ENCODE results near the gene SOCS7. TPM values are rescaled to one million over a fixed set of nuclear protein-coding genes. Genes with fewer than 3 reads are reported as not detected.
A peak's percentile ranks its signal among the peaks of the same experiment; 100 is the strongest.

Gene SOCS7
- total RNA-seq, 1 donor from 2014 or later, result 33.3 TPM

DNA sequence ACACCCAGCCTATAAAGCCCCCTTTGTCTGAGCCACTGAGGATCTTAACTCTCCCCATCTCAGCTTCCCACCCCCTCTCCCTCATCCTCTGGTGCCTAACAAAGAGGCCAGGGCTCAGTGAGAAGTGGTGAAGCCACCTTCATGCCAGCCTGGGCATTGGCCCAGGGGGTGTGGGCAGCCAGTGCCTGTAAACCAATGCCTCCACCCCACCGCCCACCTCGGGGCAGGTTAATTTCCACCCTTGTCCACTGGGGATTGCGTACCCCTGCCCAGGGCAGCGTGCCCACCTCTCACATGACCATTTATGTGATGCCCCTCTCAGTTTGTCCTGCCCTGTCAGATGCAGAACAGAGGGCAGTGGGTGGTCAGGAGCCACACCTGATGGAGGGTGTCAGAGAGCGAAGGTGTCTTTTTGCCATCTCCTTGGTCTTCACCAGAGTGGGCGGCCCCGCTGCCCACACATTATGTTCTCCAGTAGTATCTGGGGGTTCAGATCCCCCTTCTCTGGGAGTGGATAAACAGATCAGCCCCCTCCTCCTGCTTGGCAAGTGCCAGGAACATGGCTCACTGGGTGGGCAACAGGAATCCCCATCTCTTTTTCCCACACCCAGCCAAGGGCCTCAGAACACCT lies 66.5 kb downstream of the SOCS7 start:
- H3K9me3 Mint-ChIP-seq (ENCODE audit: unreplicated experiment), result peaks cover 1% of the 10 kb centered on the region
- DNase-seq, result no peak
- peaks cover 13% of the 10 kb centered on the region for H3K27me3 Mint-ChIP-seq (ENCODE audit: unreplicated experiment)
- TF ChIP-seq, protein P1, sequence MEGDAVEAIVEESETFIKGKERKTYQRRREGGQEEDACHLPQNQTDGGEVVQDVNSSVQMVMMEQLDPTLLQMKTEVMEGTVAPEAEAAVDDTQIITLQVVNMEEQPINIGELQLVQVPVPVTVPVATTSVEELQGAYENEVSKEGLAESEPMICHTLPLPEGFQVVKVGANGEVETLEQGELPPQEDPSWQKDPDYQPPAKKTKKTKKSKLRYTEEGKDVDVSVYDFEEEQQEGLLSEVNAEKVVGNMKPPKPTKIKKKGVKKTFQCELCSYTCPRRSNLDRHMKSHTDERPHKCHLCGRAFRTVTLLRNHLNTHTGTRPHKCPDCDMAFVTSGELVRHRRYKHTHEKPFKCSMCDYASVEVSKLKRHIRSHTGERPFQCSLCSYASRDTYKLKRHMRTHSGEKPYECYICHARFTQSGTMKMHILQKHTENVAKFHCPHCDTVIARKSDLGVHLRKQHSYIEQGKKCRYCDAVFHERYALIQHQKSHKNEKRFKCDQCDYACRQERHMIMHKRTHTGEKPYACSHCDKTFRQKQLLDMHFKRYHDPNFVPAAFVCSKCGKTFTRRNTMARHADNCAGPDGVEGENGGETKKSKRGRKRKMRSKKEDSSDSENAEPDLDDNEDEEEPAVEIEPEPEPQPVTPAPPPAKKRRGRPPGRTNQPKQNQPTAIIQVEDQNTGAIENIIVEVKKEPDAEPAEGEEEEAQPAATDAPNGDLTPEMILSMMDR (IDR thresholded peaks at IDR 0.05; ENCODE audit: partially characterized antibody, unreplicated experiment), result no peak
- H3K36me3 Mint-ChIP-seq (ENCODE audit: unreplicated experiment), result no peaks in the 10 kb centered on the region
- peak overlapping the region; percentile 83 for H3K4me3 Mint-ChIP-seq (ENCODE audit: unreplicated experiment)
- peaks cover 11% of the 10 kb centered on the region for H3K4me1 Mint-ChIP-seq (ENCODE audit: low read depth, unreplicated experiment)
- H3K27ac Mint-ChIP-seq (ENCODE audit: unreplicated experiment), result no peak overlapping the region

GRCh38 chr17:38418693-38419507 lies 67.3 kb downstream of the SOCS7 start:
- Mint-ChIP-seq H3K4me3 (ENCODE audit: unreplicated experiment) (peak overlapping the region; percentile 83), H3K27me3 (ENCODE audit: unreplicated experiment) (peaks cover 13% of the 10 kb centered on the region), H3K4me1 (ENCODE audit: low read depth, unreplicated experiment) (peaks cover 11% of the 10 kb centered on the region), H3K36me3 (ENCODE audit: unreplicated experiment) (no peaks in the 10 kb centered on the region), H3K27ac (ENCODE audit: unreplicated experiment) (no peak overlapping the region), H3K9me3 (ENCODE audit: unreplicated experiment) (peaks cover 1% of the 10 kb centered on the region)
- DNase-seq, result peak; percentile 61
- TF ChIP-seq, protein P1 (IDR thresholded peaks at IDR 0.05; ENCODE audit: partially characterized antibody, unreplicated experiment), result no peak

DNA sequence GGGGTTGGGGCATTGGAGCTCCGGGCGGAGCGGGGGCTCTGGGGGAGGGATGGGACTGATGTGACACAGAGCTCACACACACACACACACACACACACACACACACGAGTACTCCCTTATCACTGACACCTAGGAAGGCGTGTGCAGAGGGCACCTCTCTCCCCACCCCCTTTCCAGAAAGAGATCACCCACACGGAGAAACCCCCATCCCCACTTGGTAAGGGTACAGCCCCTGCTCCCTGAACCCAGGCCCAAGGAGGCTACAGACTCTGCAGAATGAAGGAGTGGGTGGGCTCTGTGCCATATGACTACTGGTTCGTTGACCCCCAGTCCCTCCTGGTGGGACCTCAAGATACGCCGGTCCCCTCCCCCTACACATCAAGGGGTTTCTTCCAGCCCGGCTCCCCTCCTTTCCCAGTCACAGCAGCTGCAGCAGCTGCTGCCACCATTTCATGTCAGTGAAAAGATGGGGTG lies 67.9 kb downstream of the SOCS7 start:
- Mint-ChIP-seq H3K4me3 (ENCODE audit: unreplicated experiment) (peak overlapping the region; percentile 78), H3K9me3 (ENCODE audit: unreplicated experiment) (peaks cover 1% of the 10 kb centered on the region), H3K4me1 (ENCODE audit: low read depth, unreplicated experiment) (peaks cover 11% of the 10 kb centered on the region), H3K36me3 (ENCODE audit: unreplicated experiment) (no peaks in the 10 kb centered on the region), H3K27ac (ENCODE audit: unreplicated experiment) (no peak overlapping the region), H3K27me3 (ENCODE audit: unreplicated experiment) (peaks cover 16% of the 10 kb centered on the region)
- DNase-seq, result no peak
- TF ChIP-seq, protein P1 (IDR thresholded peaks at IDR 0.05; ENCODE audit: partially characterized antibody, unreplicated experiment), result no peak

DNA sequence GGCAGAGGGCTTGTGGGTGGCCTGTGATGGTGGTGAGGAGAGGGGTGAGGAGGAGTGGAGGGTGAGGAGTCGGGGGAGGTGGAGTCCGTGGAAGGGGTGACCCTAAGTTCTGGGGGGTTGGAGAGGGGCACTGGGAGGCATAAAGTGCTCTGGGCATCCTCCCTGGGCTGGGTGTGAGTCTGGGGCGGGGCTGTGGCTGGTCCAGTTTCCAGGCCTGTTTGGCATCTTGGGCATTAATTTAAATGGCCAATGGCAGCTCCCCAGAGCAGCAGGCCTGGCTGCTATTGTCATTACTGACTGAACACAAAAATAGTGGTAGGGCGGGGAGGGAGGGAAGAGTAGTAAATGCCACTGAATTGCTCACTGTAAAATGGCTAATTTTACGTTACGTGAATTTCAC lies 68.9 kb downstream of the SOCS7 start:
- Mint-ChIP-seq H3K36me3 (ENCODE audit: unreplicated experiment) (no peaks in the 10 kb centered on the region), H3K9me3 (ENCODE audit: unreplicated experiment) (peaks cover 1% of the 10 kb centered on the region), H3K27ac (ENCODE audit: unreplicated experiment) (no peak overlapping the region), H3K4me3 (ENCODE audit: unreplicated experiment) (peak overlapping the region; percentile 78), H3K4me1 (ENCODE audit: low read depth, unreplicated experiment) (peaks cover 8% of the 10 kb centered on the region), H3K27me3 (ENCODE audit: unreplicated experiment) (peaks cover 23% of the 10 kb centered on the region)
- TF ChIP-seq, protein P1 (IDR thresholded peaks at IDR 0.05; ENCODE audit: partially characterized antibody, unreplicated experiment), result no peak
- no peak for DNase-seq
